HG03066 (cell line): Measurements from ENCODE around the gene KEAP1.
"Not testable (repeated sequence)": the region's sequence is repeated elsewhere in the genome, so short reads cannot be mapped to it uniquely, and the experiment has no call there.

Source experiments
- ATAC-seq: cut with Tn5 transposase; IDR thresholded peaks from one replicate; pipeline ENCODE4 v1.9.1; 2021; ENCODE audit warnings: low read depth; ENCODE audit not compliant: unreplicated experiment

Gene KEAP1

DNA sequence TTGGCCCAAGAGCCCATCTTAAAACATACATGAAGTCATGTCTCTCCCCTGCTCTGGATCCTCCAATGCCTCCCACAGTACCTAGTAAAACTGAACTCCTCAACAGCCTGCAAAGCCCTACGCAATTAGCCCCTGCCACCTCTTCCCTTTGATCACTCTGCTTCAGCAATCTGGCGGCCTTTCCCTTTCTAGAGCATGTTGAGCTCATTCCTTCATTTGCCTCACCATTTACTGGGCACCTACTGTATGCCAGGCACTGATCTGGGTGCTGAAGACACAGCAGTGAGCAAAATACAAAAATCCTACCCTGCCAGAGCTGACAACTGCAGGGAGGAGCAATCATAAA lies 2.9 kb downstream of the KEAP1 start:
- ATAC-seq, result no peak

DNA sequence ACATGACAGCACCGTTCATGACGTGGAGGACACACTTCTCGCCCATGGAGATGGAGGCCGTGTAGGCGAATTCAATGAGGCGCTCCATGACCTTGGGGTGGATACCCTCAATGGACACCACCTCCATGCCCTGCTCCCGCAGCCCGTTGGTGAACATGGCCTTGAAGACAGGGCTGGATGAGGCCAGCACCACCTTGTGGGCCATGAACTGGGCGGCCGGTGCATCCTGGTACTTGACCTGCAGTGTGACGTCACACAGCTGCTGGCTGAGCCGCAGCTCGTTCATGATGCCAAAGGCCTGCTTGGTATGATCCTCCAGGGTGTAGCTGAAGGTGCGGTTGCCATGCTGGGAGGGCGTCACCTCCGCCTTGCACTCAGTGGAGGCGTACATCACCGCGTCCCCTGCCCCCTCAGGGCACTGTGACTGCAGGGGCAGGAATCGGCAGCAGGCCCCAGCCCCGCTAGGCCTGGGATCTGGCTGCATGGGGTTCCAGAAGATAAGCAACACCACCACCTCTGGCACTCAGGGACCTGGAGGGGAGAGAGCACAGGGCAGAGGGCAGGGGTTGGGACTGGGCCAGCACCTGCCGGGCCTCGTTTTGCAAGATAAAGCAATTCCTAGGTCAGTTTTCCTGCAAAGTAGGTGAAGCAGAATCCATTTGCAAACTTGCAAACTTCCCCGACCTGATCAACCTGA lies 3.5 kb downstream of the KEAP1 start:
- no peak for ATAC-seq

DNA sequence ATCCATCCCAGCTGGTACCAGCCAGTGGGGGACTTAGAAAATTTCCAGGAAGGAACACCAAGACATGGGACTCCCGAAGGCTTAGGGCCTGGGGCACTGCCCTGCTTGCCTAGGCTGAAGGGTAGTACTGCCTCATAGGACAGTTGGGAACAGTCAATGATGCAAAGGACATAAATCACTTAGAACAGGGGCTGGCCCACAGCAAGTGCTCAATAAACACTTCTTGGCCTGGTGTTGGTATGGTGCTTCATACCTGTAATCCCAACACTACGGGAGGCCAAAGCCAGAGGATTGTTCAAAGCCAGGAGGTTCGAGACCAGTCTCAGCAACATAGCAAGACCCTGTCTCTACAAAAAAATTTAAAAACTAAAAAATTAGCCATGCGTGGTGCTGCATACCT lies 5.8 kb downstream of the KEAP1 start:
- no peak for ATAC-seq

DNA sequence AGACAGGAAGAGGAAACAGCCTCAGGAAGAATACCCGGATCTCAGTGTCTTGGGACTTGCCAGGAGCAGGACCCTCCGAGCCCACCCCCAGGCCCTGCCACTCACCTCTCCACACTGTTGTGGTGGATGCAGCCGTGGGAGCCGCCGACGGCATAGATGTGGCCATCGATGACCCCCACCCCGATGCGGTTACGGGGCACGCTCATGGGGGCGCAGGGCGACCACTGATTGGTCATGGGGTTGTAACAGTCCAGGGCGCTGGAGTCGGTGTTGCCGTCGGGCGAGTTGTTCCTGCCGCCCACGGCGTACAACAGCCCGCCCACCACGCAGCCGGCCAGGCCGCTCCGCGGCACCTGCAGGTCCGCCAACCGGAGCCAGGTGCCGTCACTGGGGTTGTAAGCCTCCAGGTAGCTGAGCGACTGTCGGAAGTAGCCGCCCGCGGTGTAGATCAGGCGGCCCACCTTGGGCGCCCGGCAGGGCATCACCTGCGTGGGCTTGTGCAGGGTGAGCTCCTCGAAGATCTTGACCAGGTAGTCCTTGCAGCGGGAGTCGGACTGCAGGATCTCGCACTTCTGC lies 11.6 kb downstream of the KEAP1 start:
- no peak for ATAC-seq

DNA sequence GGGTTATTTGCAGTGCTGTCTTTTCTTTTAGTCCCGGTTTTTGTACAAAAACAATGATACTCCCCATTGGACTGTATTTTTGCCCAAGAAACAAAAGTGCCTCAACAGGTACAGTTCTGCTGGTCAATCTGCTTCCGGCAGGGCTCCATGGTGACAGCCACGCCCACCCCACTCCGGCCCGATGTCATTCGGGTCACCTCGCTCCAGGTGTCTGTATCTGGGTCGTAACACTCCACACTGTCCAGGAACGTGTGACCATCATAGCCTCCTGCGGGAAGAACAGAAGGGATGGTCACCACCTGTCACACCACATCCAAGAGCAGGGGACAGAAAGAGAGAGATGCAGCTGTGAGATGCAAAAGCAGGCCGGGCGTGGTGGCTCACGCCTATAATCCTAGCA lies 16.6 kb downstream of the KEAP1 start:
- no peak for ATAC-seq

DNA sequence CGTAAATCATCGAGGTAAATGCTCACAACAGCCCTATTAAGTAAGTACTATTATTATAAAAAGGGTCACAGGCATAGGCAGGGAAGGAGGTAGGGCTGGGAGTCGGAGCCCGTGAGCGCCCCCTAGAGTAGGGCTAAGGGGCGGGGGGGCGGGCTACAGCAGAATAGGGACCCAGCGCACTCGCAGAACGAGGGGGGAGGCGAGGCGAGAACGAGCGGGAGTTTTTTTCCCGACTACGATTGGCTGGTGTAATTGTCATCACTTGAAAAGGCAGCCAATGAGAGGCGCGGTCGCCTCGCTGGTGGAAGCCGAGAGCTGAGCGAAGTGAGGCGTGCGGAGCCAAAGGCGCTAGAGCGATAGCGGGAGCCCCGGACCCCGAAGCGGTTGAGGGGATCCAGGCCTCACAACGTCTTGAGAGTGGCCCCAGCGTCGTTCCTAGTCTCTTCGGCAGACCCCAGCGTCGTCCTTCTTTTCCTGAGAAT lies 24.2 kb downstream of the KEAP1 start:
- no peak for ATAC-seq

DNA sequence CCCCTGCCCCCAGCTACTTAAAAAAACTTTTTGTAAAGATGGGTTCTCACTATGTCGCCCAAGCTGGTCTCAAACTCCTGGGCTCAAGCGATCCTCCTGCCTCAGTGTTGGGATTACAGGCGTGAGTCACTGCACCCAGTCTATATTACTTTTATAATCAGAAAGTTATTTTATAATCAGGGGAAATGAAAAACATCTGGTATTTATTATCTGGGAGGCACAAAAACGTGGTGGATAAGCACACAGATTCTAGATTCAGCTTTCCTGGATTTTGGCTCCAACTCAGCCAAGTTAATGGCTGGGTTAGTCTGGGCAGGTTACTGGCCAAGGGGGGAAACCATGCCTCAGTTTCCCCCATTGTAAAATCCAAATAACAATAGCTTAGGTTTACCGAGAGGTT lies 24.7 kb downstream of the KEAP1 start:
- ATAC-seq, result no peak

DNA sequence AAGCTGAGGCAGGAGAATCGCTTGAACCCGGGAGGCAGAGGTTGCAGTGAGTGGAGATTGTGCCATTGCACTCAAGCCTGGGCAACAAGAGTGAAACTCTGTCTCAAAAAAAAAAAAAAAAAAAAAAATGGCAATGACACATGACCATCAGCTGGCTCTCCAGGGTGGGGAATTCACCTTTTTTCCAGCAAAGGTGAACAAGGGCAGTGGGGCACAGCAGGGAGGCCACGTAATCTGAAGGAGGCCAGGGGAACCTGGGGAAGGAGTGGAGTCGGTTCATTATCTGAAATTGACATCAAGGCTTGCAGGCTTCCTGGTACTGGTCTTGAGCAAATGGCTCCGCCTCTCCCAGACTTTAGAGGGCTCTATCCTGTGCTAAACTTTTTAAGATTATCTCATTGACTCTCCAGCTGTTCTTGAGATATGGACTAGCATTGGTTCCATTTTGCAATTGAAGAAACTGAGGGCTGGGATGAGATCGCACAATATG lies 28.1 kb downstream of the KEAP1 start:
- no peak for ATAC-seq

DNA sequence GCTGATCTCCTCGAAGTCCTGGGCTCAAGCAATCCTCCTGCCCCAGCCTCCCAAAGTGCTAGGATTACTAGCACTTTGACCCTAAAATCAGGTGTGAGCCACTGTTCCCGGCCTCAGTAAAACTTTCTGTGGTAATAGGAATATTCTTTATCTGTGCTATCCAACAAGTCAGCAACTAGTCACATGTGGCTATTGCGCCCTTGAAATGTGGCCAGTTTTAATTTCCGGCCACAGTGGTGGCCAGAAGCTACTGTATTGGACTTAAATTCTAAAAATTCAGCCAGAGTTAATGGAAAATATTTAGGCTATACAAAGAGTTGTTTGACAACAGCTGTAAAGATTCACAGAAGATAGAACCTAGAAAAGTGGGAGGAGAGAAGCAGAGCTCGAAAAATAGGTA lies 30.0 kb downstream of the KEAP1 start:
- ATAC-seq, result no peak

DNA sequence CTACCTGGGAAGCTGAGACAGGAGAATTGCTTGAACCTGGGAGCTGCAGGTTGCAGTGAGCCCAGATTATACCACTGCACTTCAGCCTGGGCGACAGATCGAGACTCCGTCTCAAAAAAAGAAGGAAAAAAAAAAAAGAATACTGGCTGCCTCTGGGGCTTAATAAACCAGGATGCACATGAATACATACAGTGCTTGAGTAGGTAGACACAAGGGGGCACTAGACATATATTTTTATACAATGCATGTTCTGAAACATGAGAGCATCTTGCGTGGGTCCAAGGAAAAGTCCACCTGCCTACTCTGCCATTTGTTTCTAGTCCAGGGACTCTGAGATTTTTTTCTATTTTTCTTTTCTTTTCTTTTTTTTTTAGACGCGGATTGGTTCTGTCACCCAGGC lies 31.2 kb downstream of the KEAP1 start:
- ATAC-seq, result no peak

DNA sequence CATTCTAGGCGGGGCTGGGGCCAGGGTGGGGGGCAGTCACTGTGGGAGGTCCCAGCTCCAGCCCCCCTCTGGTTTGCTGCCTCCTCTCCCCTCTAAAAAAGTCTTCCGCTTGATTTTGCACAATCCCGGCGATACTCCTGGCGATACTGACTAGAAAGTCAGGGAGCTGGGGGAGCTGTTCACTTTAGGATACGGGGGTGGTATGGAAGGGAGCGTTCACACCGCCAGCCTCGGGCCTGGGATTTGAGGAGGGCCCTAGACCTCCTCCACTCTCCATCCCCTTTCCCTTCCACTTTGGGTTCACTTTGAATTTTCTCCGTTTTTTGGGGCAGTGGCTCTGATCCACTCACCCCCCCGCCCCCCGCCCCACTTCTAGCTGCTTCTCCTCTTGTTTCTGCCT lies 35.0 kb downstream of the KEAP1 start:
- no peak for ATAC-seq

DNA sequence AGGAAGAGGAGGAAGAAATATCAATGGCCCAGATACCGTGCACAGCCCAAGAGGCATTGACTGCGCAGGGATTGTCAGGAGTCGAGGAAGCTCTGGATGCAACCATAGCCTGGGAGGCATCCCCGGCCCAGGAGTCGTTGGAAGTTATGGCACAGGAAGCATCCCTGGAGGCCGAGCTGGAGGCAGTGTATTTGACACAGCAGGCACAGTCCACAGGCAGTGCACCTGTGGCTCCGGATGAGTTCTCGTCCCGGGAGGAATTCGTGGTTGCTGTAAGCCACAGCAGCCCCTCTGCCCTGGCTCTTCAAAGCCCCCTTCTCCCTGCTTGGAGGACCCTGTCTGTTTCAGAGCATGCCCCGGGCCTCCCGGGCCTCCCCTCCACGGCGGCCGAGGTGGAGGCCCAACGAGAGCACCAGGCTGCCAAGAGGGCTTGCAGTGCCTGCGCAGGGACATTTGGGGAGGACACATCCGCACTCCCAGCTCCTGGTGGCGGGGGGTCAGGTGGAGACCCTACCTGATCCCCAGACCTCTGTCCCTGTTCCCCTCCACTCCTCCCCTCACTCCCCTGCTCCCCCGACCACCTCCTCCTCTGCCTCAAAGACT lies 36.0 kb downstream of the KEAP1 start:
- ATAC-seq, result no peak

DNA sequence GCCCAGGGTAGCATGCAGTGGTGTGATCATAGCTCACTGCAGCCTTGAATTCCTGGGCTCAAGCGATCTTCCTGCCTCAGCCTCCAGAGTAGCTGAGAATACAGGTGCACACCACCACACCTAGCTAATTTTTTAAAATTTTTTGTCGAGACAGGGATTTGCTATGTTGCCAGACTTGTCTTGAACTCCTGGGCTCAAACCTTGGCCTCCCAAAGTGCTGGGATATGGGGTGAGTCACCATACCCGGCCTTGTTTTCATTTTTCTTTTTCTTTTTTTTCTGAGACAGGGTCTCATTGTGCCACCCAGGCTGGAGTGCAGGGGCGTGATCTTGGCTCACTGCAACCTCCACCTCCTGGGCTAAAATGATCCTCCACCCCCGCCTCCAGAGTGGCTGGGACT lies 38.7 kb downstream of the KEAP1 start:
- ATAC-seq, result no peak

DNA sequence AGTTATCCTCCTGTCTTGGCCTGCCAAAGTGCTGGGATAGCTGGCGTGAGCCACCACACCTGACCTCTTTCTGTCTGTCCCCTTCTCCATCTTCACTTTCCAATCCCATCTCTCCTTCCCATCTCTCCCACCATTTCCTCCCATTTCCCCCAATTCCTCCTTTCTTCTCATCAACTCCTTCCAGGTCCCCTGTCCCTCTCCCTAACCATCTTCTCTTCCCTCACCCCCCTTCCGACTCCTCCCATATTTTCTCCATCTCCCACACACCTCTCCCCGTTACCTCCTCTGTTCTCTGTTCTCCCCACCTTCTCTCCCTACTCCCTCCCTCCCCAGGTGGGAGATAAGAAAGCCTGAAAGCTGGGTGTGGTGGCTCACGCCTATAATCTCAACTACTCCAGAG lies 40.6 kb downstream of the KEAP1 start:
- no peak for ATAC-seq

DNA sequence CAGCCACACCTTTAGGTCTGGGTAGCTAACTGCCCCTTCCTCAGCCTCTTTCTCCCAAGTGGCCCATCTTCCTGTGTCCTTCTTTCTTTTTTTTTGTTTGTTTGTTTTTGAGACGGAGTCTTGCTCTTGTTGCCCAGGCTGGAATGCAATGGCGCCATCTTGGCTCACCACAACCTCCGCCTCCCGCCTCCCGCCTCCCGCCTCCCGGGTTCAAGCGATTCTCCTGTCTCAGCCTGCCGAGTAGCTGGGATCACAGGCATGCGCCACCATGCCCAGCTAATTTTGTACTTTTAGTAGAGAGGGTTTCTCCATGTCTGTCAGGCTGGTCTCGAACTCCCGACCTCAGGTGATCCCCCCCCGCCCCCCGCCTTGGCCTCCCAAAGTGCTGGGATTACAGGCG lies 41.1 kb downstream of the KEAP1 start:
- not testable (repeated sequence) for ATAC-seq

DNA sequence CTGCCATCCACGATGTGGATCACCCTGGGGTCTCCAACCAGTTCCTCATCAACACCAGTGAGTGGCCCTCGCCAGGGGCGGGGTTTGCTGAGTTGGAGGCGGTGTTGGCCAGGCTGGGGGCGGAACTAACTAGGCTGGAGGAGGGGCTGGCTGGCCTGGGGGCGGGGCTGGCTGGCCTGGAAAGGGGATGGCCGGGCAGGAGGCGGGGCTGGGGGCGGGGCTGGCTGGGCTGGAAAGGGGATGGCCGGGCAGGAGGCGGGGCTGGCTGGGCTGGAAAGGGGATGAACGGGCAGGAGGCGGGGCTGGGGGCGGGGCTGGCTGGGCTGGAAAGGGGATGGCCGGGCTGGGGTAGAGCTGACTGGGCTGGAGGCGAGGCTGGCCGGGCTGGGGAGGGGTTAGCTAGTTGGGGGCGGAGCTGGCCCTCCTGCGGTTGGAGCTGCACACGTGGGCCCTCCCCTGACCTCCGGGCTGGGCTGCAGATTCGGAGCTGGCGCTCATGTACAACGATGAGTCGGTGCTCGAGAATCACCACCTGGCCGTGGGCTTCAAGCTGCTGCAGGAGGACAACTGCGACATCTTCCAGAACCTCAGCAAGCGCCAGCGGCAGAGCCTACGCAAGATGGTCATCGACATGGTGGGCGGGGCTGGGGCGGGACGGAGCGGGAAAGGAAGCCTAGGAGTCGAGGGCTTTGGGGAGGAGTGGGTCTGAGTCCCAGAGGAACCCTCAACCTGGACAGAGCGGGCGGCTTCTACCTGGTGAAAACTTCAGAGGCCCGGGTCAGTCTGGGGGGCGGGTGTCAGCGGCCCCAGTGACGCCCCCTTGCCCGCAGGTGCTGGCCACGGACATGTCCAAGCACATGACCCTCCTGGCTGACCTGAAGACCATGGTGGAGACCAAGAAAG lies 41.9 kb downstream of the KEAP1 start:
- ATAC-seq, result no peak

DNA sequence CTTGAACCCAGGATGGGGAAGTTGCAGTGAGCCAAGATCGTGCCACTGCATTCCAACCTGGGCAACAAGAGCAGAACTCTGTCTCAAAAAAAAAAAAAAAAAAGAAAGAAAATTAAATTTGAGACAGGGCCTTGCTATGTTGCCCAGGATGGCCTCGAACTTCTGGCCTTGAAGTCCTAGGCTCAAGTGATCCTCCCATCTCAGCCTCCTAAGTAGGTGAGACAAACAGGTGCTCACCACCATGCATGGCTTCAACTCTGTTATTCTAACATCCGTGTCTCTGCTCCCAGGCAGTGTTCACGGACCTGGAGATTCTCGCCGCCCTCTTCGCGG lies 42.5 kb downstream of the KEAP1 start:
- ATAC-seq, result no peak

DNA sequence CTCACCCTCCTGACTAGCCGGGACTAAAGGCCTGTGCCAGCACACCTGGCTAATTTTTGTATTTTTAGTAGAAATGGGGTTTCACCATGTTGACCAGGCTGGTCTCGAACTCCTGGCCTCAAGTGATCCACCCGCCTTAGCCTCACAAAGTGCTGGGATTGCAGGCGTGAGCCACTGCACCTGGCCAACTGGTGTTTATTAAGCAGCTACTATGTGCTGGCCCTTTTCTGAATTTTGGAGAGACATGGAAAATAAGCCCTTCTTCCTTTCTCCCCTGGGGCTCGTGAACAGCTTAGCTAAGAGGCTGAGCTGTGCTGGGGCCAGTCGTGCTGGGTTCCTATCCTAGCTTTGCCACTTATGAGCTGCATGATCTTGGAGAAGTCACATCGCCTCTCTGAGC lies 44.4 kb downstream of the KEAP1 start:
- ATAC-seq, result not testable (repeated sequence)

DNA sequence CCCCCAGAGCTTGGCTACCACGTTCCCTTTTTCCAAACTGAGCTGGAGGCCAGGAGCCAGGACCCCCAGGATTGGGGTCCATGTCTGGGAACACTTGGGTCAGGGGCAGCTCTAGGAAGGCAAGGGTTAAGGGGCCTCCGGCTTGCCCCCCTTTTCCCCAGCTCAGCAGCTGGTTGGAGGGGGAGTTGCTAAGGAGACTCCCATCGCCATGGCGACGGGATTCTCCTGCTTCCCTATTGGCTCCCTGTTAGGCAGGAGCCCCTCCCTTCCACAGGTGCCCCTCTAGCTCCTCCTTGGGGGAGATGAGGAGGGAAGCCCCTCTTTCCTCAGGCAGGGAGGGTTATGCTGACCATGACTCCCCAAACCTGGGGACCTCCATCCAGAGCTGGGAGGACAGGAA lies 48.9 kb downstream of the KEAP1 start:
- no peak for ATAC-seq

DNA sequence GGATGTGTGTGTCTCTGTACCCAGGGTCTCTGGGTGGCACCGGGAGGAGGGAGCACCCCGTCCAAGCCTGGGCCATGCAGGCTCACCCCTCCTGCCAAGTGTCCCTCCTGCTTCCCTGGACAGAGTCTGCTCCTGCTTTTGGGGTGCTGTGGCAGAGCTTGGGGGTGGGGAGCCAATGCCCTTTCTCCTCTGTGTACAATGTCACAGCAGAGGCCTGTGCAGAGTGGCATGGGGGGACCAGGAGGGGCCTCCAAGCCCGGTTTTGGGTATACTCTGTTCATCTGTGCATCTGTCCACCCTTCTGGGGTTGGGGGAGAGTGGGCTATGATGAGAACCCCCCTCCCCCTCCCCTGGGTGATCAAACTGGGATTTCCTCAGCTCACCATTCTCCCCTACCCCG lies 49.3 kb downstream of the KEAP1 start:
- ATAC-seq, result no peak
